Hippocampal formation (tissue), 2 donors: ENCODE data around the gene PDHB.

Experiments used
- DNase-seq, 2 donors: peaks; one replicate each; lab custom pipeline; 2025; lab: John Stamatoyannopoulos, UW

PDHB gene

DNA sequence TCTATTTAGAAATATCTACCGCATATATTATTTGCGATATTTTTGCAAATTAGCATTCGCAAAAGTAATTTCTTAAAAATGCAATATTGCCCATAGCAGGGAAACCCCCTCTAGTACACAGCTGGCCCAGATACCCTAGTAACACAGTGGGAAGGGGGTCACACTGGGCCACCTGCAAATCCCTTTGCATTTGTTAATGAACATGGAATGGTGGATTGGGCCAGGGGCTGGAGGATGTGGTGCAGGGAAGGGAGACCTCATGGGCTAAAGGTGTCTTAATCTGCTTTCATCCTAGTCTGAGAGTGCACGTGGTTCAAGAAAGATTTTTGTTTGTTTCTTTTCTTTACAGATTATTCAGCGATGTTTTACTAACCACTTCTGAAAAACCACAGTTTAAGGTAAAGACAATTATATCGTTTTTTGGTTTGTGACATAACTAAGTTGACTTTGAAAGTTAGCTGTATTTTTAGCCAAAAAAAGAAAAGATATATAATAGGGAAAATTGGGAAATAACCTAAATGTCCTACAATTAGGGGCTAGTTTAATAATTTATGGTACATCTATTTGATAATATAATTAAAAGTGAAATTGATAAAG lies 30.0 kb downstream of the PDHB start:
- DNase-seq: no peak

DNA sequence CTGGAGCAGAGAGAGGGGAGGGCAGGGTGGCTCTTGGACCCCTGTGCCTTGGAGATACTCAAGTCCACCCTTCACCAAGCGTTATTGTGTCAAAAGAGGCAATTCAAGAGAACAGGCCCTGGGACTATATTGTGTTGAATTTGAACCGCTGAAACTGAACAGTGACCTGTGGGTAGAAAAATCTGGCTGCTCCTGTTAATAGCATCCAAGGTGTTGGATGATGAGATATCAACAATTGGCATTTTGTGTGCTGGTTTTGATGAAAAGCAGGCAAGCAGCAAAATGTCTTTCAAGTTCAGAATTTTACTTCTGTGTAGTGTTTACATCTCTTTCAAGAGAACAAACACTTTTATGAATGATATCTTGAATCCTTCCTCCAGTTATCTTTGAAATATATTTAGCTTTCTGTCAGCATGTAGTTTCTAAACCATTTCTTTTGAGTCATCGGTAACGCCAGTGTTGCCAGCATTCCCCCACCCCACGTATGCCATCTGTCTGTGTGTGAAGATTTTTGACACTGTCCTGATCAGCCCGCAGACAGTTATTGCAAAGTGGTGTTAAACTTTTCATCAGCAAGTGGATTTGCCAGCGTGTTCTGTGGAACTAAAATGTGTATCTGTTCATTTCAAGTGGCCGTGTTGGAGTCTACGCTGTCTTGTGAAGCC lies 34.8 kb downstream of the PDHB start:
- no peak for DNase-seq

DNA sequence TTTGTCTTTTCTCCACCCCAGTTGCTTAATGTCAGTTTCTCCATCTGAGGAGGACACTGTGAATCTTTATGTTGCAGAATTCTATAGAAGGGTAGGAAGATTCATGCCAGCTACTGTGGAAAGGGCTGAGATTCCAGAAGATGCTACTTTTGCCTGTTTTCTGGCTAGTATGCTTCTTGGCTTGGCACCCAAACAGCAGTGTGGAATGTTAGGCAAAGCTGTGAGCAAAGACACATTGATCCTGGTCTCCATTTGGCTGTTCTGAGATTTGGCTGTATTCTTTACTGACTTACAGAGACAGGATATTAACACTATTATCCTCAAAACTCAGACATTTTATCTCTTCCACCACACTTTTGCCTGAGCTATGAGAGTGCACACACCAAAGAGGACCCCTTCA lies 39.3 kb downstream of the PDHB start:
- DNase-seq: no peak

DNA sequence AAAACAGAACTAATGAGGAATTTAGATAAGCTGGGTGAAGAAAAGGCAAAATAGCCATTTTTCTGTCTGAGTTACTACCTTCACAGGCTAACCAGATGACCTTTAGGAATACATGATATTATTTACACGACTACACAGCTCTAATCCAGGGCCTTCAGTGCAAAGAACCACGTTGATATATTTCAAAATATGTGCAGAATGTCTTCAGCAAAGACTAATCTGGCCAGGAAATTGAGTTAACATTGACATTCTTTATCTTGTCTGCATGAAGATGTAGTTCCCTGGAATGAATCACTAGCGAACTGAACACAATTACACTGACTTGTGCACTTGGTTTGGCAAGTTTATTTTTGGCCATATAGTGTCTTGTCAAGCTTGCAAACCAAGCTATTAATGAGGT lies 41.5 kb downstream of the PDHB start:
- no peak for DNase-seq

DNA sequence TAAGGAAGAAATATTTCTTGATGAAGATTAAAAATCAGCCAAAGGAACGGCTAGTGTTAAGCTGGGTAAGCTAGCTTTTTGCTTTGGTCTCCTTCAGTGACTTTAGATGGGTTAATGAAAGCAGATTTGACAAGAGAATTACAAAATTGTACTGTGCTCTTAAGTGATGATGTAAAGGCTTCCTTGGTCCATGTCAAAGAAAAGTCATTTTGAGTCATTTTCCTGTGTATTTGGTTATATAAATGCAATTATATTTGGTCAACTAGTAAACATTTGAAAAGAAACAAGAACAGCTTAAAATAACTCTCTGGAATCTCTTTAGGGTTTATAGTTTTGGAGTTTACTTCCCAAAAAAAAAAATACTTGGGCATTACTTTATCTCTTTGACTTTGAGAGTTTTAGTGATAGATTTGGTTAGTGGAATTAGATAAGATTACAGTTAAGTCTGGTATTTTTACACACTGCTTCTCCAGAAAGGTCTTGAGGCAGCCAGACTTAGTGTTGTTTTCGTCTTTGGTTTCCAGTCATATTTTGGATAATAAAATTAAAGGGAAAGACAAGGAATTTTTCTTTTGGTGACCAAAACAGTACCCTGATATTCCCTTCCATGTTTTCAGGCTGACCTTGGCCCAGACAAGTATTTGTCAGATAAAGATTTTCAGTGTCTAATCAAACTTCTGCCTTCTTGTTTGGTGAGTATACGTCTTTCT lies 42.3 kb downstream of the PDHB start:
- no peak for DNase-seq

DNA sequence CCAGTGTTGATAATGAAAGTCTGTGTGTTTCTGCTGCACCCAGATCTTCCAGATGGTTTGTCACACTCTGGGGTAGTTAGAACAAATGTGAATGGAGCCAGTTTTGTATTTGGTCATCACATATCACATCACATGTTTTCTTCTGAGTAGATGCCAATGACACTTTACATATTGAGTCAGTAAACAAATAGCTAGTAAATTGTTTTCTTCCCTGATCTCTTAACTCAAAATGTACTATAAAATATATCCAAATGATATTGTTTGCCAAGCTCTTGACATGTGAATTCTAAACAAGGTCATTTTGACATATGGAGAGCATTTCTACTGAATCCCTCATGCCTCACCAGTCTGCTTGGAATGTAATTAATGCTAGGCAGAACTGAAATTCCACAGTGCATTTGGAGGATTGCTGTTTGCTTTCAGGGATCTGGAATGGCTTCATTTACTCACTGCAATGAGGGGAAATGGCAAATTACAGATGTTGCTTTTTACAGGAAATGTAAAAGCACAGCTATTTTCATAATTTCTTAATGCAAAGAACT lies 45.0 kb downstream of the PDHB start:
- DNase-seq: peak in 1 of 2 donors; percentile 90

DNA sequence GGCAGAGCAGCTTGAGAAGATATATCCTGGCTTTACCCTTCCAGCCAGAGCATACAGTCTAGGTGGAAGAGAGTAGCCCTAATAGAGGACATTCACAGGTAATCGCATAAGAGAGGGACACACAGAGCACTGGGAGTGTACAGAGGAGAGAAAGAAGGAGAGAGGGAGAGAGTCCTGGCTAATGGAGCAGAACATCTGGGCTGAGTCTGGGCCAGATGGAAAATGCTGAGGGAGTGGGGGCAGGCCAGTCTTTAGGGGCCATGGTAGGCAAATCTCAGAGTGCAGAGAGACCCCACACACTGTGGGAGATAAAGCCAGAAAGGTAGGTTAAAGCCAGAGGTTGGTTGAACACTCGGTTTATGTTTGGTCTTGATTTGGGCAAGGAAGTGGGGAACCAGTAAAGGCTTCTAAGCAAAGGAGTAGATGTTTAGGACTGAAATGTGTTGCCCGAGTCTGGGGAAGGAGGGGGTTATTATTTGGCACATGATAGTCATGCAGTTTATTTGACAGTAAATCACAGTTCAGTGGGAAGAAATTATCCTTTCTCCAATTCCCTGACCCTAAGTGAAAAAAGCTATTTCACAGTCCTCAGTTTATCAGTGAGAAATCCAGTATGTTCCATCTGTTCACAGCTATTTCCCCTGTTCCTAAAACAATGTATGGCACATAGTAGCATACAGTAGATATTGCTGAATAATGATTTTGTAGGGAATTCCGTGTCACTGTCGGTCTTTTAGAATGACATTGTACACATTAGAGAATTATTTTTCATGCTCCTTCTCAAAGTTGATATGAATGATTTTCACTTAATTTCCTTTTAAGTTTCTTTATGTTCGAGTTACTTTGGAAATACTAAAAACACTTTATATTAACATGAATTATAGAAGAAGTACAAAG lies 45.7 kb downstream of the PDHB start:
- DNase-seq: no peak

DNA sequence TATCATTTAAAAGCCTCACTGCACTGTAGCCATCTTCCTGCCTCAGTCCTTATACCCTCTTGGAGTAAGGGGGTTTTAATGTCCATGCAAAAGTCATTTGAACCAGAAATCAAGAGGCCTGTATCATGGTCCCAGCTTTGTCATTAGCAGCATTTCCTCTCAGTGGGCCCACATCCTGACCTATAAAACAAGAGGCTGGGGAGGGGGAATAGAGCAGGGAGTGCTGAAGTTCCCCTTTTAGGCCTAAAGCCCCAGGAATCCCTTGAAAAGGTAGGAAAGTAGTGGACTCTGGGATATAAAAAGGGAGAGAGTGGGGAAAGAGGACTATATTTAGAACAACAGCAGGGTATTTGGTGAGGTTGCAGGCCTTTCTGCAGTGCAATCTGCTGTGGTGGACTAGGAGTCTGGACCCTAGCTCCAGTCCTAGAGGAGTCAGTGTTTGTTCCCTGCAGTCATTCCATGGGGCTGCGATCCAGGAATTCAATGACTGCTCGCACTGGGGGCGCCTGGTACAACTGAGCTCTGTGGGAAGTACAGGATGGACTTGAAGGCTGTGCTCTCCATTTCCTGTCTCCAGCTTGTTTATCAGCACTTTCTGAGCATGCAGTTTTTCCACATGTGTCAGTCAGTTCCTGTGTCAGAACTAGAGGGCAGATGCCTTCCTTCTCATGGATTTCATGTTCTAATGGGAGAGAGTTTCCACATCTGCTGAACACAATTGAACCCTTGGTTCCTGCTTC lies 46.8 kb downstream of the PDHB start:
- DNase-seq: peak; percentile 83 to 91

DNA sequence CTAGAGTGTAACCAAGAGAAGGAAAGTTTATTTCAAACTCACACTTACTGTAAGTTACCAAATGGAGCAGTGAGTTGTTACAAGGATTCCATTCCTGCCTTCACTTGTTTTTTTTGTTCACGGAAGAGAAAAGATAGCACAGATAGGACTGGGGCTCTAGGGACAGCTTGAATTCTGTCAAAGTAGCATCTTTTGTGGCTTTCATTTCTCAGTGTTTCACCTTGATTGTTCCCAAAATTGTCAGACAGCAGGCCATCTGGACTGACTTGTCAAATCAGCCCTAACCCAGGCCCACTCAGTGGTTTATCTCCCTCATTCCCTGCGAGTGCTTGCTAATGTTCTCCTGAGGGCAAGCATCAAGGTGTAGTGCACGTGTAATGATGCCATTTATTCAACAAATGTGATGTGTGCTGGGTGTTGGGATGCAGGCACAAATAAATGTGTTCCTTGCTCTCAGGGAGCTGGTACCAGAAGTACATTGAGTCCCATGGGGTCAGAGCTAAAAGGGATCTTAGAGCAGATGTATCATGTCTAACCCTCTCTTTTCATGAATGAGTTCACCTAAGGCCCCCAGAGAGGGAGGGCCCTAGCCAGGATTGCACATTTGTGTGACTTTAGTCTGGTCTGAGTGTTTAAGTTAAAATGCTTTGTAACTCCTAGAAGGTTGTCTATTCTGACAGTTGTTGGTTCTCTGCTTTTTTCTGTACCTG lies 49.1 kb downstream of the PDHB start:
- no peak for DNase-seq

DNA sequence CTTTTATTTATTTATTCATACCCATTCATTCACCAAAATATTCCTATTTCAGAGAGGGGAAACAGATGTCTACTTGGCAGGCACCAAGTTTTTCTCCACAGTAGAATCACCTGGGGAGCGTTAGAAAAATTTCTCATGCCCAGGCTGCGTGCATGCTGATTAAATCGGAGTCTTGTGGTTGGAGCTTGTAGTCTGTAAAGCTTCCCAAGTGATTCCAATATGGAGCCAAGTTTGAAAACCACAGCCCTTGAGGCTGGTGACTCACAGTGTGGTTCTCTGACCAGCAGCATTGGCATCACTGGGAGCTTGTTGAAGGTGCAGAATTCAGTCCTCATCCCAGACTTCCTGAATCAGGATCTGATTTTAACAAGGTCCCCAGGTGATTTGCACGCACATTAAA lies 49.7 kb downstream of the PDHB start:
- DNase-seq: no peak

DNA sequence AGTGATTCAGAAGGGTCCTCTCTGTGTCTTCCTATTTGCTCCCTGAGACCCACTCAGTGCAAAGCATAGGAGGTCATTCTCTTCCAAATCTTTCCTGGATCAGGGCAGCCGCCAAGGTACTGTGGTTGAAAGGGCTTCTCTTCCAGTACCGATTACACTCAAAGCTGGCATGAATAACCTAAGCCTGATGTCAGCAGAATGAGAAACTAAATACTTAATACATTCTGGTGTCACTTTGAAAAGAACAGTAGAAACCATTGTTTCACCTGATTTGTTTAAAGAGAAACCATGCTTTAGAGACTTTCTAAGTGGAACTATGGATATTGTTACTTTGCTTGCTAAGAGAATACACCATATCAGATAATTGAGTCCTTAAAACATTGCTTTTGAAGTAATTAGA lies 50.2 kb downstream of the PDHB start:
- no peak for DNase-seq

DNA sequence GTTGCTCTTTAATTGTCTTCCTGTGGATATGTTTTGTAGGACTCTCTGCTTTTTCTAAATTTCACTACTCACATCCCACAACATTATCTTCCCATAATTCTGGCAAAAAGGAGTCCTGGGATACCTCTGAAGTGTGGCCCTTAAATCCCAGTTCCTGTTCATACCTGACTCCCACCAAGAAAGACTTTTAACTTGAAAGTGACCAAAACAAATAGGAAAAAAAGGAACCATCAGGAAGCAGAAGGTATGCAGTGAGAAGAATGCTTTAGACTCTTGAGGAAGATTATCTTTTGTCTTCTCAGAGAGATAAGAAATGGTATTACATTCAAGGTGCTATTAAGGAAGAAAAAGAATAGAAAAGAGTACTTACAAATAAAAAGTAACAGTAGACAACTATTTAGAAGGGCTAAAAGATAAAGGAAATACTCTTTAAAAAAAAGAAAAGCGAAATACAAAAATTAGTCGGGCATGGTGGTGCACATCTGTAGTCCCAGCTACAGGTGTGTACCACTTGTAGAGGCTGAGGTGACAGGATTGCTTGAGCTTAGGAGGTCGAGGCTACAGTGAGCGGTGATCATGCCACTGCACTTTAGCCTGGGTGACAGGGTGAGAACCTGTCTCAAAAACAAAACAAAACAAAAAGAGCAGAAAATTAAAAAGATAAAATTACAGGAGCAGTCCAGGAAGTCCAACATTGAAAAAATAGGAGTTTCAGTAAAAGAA lies 54.1 kb downstream of the PDHB start:
- no peak for DNase-seq

DNA sequence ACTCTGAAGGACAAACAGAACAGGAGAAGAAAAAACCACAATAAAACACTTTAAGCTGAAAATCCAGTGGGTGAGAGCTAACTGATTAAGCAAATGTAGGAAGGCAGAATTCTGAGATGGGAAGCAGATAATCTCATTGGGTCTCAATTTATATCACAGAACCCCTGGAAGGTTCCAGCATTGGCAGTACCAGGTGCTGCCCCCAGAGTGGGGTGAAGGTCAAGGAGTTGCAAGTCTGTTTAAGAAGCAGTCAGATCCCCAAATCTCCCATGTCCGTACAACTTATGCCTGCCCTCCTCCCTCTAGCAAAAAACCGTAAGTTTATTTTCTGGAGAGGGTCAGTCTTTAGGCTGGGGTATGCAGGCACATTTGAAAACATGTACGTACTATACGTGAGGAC lies 55.9 kb downstream of the PDHB start:
- no peak for DNase-seq
